Ovary (tissue), 9 donors: ENCODE data around the gene NIPAL4. TPM values are rescaled to one million over a fixed set of nuclear protein-coding genes. Genes with fewer than 3 reads are reported as not detected.

Experiments
- DNase-seq, 5 donors: peaks; one replicate each; pipeline ENCODE4 v3.0.0-alpha.2; 2019 to 2020
- H3K27ac ChIP-seq, 2 donors: fragments of 200-600 bp; one replicate each; pipeline versions ENCODE4 v1.5.1 to v1.8.0; 2019 to 2022
- H3K27me3 ChIP-seq: fragments of 200-600 bp; one replicate; pipeline ENCODE4 v1.8.0; 2022
- H3K36me3 ChIP-seq: fragments of 200-600 bp; sonication (generic); one replicate; pipeline ENCODE4 v1.5.1; 2019
- H3K4me1 ChIP-seq: one replicate; pipeline ENCODE4 v1.8.1; 2013; ENCODE audit warnings: mild to moderate bottlenecking, moderate library complexity; ENCODE audit not compliant: insufficient read depth
- H3K4me3 ChIP-seq: fragments of 200-600 bp; sonication (generic); one replicate; pipeline ENCODE4 v1.5.1; 2017
- H3K9me3 ChIP-seq, 2 donors: fragments of 200-600 bp in 1 of 2; sonication (generic) in 1 of 2; one replicate each; pipeline versions ENCODE4 v1.5.1 to v1.8.1; 2013 to 2019; ENCODE audit warnings: mild to moderate bottlenecking in 1 of 2, moderate library complexity in 1 of 2
- EP300 ChIP-seq: sonication (generic); formaldehyde crosslinking; IDR thresholded peaks from one replicate; pipeline ENCODE4 v1.6.1; 2017; ENCODE audit warnings: antibody characterized with exemption
- POLR2A ChIP-seq: fragments of 450-650 bp; IDR thresholded peaks from one replicate; pipeline ENCODE4 v1.6.1; 2017; ENCODE audit warnings: antibody characterized with exemption, mild to moderate bottlenecking, moderate library complexity
- WGBS, 3 donors: extraction: QIAGEN DNeasy Blood & Tissue Kit in 1 of 3; methylation state at CpG; one replicate each; pipeline versions ENCODE4 v1.1.5 to v1.1.7; 2013 to 2017; 5-methylcytosine and 5-hydroxymethylcytosine counted together
- intact Hi-C, 4 donors: fragments of 100-400 bp; cut with DNase I; formaldehyde crosslinking; loops; one replicate each; pipeline versions ENCODE4 v1.11.0 to v1.15.1; 2022 to 2023
- polyA plus RNA-seq, 2 donors: library from polyadenylated mRNA; stranded (reverse); fragments of 200-250 nt in 1 of 2; fragments of 350-450 nt in 1 of 2; fragmentation: Illumina TruSeq in 1 of 2; extraction: RNeasy Lipid Tissue Mini Kit (QIAGEN cat#74804) in 1 of 2; gene quantifications; one replicate each; pipeline ENCODE4 v1.2.3, GENCODE V29; 2013 to 2014
- total RNA-seq, 7 donors: library from RNA; depleted of rRNA in 2 of 7; stranded (reverse); fragments of >200 nt in 2 of 7; fragmentation: NEBNext Ultra II Directional in 3 of 7; extraction: Animal tissue kit (Norgen Biotek cat#: 25700) in 3 of 7; gene quantifications; one replicate each; pipeline versions ENCODE4 v1.1.0 to v1.2.4, GENCODE V29; 2016 to 2023
- TF ChIP-seq, protein P1 (sequence below), 3 donors: fragments of 450-650 bp in 2 of 3; fragments of 200-600 bp in 1 of 3; IDR thresholded peaks; one replicate each; pipeline versions ENCODE4 v1.5.1 to v1.8.0; 2016 to 2022; ENCODE audit warnings: antibody characterized with exemption in 3 of 3, mild to moderate bottlenecking in 1 of 3
- donor health status: DM: no; HTN: no; CAD: no; lungs with moderate emphysema.
- donor health status: DM: no; HTN: no; CAD: no.
- donor health status: Bipolar disorder and iron deficiency.
- donor health status: DM: yes; HTN: yes; CAD: no.
- donor health status: DM: no; HTN: no; CAD: no.
- donor health status: DM: yes; HTN: yes; CAD: no.

The NIPAL4 gene
- total and polyA plus RNA-seq, 9 donors: 0.80 TPM; not detected in 8

- H3K27ac ChIP-seq: no peak overlapping the region
- WGBS, 3 donors: 88 to 93% (median 89%) methylated on average over 2 of the region's 2 CpGs
- DNase-seq: no peak
- no peaks in the 10 kb centered on the region for H3K36me3 ChIP-seq
- H3K27me3 ChIP-seq: no peaks in the 10 kb centered on the region
- H3K4me3 ChIP-seq: no peak overlapping the region
- no peaks in the 10 kb centered on the region for H3K9me3 ChIP-seq
- TF ChIP-seq, protein P1, sequence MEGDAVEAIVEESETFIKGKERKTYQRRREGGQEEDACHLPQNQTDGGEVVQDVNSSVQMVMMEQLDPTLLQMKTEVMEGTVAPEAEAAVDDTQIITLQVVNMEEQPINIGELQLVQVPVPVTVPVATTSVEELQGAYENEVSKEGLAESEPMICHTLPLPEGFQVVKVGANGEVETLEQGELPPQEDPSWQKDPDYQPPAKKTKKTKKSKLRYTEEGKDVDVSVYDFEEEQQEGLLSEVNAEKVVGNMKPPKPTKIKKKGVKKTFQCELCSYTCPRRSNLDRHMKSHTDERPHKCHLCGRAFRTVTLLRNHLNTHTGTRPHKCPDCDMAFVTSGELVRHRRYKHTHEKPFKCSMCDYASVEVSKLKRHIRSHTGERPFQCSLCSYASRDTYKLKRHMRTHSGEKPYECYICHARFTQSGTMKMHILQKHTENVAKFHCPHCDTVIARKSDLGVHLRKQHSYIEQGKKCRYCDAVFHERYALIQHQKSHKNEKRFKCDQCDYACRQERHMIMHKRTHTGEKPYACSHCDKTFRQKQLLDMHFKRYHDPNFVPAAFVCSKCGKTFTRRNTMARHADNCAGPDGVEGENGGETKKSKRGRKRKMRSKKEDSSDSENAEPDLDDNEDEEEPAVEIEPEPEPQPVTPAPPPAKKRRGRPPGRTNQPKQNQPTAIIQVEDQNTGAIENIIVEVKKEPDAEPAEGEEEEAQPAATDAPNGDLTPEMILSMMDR (IDR thresholded peaks at IDR 0.05): no peak
- TF ChIP-seq POLR2A: no peak
- no peak for TF ChIP-seq EP300
- intact Hi-C loops: no loop called here
- no peaks in the 10 kb centered on the region for H3K4me1 ChIP-seq
Measured at GRCh38 chr5:157485340-157485739, 25.3 kb downstream of the NIPAL4 start.

GRCh38 chr5:157485811-157486210 is 25.8 kb downstream of the NIPAL4 start:
- WGBS, 3 donors: 96 to 98% (median 97%) methylated on average over 3 of the region's 3 CpGs
- Histone ChIP-seq H3K27ac (no peak overlapping the region), H3K9me3 (no peaks in the 10 kb centered on the region), H3K36me3 (no peaks in the 10 kb centered on the region), H3K27me3 (no peaks in the 10 kb centered on the region), H3K4me1 (no peaks in the 10 kb centered on the region), H3K4me3 (no peak overlapping the region)
- intact Hi-C loops: no loop called here
- DNase-seq: no peak
- TF ChIP-seq, protein P1 (IDR thresholded peaks at IDR 0.05): no peak
- TF ChIP-seq POLR2A (no peak), EP300 (no peak)

DNA sequence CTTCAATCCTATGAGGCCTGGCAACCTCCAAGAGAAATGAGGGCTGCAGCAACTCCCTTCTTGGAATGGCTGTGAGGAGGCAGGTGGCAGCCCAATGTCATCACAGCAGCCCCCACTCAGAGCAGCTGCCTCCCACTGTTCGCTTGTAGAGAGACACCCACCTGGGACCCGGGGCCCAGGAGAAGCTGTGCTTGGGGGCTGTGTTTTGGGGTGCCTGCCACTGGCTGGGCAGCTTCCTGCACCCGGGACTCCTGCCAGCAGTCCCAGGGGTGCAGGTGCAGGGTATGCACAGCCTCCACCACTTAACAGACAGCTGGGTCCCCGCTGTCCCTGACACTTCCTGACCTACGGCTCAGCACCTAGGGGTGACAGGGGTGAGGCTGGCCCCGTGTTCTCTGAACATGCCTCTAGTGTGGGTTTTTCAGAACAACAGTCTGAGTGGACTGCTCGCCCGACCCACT is 26.2 kb downstream of the NIPAL4 start:
- intact Hi-C loops: no loop called here
- Histone ChIP-seq H3K27me3 (no peaks in the 10 kb centered on the region), H3K4me3 (no peak overlapping the region), H3K36me3 (no peaks in the 10 kb centered on the region), H3K27ac (no peak overlapping the region), H3K4me1 (no peaks in the 10 kb centered on the region), H3K9me3 (no peaks in the 10 kb centered on the region)
- DNase-seq: no peak
- TF ChIP-seq EP300 (no peak), POLR2A (no peak)
- TF ChIP-seq, protein P1 (IDR thresholded peaks at IDR 0.05): no peak
- WGBS, 3 donors: 80 to 85% (median 84%) methylated on average over 6 to 8 of the region's 8 CpGs

DNA sequence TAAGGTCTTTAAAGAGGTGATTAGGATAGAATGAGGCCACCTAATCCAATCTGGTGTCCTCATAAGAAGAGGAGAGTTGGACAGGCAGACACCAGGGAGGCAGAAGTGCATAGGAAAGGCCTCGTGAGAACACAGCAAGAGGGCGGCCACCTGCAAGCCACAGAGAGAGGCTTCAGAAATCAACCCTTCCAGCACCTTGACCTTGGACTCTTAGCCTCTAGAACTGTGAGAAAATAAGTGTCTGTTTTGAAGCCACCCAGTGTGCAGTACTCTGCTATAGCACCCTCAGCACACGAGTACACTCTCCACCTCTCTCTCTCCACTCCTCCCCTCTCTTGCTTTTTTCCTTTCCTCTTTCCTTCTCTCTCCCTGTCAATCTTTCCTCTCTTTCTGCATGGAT is 26.8 kb downstream of the NIPAL4 start:
- Histone ChIP-seq H3K4me3 (no peak overlapping the region), H3K4me1 (no peaks in the 10 kb centered on the region), H3K27ac (no peak overlapping the region), H3K9me3 (no peaks in the 10 kb centered on the region), H3K36me3 (no peaks in the 10 kb centered on the region), H3K27me3 (no peaks in the 10 kb centered on the region)
- 46 to 51% (median 46%) methylated on average over 3 of the region's 3 CpGs for WGBS, 3 donors
- intact Hi-C loops: no loop called here
- DNase-seq: no peak
- TF ChIP-seq EP300: no peak
- TF ChIP-seq, protein P1 (IDR thresholded peaks at IDR 0.05): no peak
- TF ChIP-seq POLR2A: no peak
